Effector CD4-positive, alpha-beta T cell (primary cell): ENCODE measurements around the gene CD164.
"Not testable (repeated sequence)": the region's sequence is repeated elsewhere in the genome, so short reads cannot be mapped to it uniquely, and the experiment has no call there.

ENCODE experiments used
- DNase-seq: peaks from one replicate; pipeline ENCODE4 v3.0.0-alpha.2; 2020

CD164 gene

DNA sequence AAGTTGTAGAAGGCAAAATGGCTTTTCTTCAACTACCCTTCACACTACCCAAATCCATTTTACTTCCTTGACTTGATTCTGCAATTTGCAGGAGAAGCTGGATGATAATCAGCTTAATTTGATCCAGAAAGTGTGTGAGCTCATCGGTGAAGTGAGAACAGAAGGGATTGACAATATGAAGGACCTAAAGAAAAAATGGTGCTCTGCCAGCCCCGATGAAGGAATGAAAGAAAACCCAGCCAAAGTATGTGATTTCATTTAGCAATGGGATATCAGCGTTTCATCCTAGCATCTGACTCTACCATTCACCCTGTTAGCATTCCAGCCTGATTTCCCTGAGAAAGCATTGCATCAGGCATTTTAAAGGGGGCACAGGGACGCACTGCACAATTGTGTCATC, 41.5 kb downstream of the CD164 start:
- DNase-seq, result no peak

DNA sequence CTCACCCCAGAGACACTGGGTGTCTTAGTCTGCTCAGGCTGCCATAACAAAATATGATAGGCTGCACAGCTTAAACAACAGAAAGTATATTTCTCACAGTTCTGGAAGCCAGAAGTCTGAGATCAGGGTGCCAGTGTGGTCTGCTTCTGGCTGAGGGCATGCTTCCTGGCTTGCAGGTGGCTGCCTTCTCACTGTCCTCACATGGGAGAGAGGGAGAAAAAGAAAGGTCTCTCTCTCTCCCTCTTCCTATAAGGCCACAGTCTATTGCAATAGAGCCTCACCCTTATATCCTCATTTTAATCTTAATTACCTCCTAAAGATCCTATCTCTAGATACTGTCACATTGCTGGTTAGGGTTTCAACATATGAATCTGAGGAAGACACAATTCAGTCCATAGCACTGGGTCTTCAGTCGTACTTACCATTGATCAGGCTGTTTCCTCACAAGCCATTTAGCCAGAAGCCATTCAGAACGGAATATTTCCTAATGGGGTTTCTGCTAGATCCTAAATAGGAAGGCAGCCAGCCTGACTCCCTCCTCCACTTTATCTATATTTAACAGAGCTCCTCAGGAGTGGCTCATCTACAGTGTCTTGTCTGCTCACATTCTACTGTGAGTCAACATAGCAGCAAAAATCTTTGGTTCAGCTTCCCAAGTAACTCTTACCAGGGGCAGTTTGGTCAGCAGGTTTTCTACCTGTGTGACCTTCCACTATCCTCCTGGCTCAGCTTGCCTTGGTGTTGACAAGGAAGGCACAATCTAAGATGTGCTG, 42.2 kb downstream of the CD164 start:
- DNase-seq, result no peak

DNA sequence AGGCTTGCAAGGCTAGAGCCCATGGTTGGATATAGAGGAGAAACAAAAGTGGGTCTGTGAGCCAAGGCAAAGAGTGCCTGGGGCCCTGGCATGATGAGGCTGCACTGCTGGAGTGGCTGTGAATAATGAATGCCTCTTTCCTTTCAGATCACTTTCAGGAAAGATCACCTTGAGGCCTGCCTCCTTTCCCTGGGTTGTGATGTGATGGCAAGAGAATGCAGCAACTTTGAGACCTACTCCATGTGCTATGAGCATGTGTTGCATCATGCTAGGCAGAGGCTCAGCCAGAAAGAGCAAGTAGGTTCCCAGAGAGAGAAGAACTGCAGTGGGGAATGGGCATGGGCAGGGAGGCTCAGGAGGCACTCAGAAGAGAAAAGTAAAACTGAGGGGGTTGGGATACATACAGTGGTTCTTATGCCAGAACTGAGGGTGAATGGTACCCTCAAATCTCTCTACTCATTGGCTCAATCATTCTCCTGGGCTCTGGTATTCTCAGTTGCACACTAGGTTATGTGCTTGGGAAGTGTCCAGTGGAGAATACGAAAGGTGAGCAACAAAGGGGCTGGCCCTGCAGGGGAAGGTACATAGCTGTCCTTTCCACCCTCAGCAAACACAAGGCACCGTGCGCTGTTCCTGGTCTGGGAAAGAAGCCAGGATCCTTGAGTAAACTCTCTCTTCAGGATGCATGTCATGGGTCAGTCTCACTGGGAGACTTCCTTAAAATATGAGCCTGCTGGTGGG, 45.9 kb downstream of the CD164 start:
- no peak for DNase-seq

DNA sequence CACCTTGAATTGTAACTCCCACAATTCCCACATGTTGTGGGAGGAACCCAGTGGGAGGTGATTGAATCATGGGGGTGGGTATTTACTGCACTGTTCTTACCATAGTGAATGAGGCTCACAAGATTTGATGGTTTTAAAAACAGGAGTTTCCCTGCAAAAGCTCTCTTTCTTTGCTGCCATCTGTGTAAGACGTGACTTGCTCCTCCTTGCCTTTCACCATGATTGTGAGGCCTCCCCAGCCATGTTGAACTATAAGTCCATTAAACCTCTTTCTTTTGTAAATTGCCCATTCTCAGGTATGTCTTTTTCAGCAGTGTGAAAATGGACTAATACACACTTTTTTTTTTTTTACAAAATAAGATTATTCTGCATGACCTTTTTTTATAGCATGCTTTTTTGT, 48.4 kb downstream of the CD164 start:
- DNase-seq, result not testable (repeated sequence)

DNA sequence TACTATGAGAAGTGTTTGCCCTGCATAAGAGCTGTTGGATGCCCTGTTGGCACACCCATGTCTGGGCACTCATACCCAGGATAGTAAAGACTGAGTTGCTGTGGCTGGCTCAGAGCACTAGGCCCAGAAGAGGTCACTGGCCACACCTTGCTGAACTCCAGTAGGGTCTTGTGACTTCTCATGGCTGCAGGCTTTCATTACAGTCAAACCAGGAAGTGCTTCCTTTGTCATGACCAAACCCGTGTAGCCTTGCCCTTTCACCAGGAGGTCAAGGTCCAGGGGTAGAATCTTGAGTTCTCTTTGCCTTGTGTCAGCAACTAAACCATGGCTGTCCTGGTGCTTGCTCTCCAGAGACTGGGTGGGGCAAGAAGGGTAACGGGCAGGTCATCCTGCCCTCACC, 49.5 kb downstream of the CD164 start:
- no peak for DNase-seq

DNA sequence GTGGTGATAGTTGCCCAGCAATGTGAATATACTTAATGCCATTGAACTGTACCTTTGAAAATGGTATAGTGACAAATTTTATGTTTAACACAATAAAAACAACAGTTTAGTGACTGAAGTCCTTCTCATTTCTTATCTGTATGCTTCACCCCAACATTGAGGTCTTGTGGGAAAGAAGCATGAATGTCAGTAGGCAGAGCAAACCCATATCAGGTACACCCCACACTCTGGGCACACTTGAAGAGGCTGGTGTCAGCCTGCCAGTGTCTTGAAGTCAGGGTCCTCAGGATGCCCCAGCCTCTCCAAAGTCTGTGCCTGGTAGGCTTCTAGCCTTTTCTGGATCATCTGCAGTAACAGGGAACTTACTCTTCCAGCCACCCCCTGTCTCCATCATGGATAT, 51.2 kb downstream of the CD164 start:
- no peak for DNase-seq

DNA sequence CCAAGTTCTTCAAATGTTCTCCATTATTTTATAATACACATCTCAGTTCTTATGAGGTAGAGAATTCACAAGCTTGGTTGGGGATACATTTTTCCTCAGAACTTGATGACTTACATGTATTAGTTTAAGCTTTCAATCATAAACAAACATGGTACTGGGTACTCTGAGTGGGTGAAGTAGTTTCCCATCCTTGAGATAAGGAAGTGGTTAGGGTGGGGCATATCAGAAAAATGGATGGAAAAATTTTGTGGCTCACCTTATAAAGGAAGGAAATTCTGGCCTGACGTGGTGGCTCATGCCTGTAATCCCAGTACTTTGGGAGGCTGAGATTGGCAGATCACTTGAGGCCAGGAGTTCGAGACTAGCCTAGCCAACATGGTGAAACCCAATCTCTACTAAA, 52.0 kb downstream of the CD164 start:
- DNase-seq, result no peak

DNA sequence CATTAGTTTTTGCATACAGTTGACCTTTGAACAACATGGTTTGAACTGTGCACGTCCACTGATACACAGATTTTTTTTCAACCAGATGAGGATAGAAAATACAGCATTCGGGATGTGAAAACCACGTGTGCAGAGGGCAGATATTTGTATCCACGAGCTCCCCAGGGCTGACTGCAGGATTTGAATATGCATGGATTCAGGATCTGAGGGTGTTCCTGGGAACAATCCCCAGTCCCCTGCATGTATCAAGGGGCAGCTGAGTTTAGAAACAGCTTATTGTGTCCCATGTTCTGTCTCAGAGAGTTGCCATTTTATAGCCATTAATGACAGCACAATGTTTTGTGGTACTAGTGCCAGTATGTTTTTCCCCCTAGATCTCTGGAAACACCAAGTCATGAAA, 53.6 kb downstream of the CD164 start:
- no peak for DNase-seq

DNA sequence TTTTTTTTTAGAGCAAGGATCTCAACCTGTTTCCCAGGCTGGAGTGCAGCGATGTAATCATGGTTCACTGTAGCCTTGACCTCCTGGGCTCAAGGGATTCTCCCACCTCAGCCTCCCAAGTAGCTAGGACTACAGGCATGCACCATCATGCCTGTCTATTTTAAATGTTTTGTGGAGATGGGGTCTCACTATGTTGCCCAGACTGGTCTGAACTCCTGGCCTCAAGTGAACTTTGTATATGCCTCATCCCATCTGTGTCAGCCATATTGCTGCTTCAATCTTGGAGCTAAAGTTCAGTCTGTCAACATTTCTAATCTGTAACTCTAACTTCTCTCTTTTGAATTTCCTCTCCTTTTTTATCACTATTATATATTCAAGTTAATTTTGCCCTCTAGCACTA, 54.3 kb downstream of the CD164 start:
- no peak for DNase-seq

DNA sequence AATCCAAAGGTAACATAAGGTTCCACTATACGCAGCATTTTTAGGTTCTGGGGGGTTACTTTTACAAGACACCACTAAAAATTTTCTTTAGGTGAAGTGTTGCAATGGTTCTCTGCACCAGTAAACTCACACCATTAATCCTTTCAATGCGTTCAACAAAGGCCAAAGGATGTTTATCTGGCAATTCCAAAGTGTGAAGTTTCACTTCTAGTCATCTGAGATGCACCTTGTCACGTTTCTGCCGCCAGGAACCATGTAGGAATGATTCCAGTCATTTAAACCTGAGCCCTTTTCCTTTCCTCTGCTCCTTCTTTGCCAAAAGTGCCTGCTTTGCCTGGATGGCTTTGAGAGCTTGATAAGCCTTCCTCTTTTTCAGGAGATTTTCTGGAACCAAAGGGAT, 54.8 kb downstream of the CD164 start:
- DNase-seq, result no peak

DNA sequence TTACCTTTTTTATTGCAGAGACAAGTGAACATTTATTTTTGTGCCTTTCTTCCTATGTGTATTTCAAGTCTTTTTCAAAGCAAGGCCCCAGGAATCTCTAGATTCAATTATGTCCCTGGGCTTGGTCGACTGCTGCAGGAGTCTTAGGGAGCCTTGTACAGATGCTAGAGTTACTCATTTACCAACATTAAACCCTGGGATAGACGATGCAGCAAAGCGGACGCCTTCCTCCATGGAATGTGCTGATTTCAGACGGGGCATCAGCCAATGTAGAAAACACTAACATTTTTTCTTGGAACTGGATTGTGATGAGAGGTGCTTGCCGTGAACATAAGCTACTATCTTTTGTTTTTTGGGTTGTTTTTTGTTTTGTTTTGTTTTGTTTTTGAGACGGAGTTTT, 55.9 kb downstream of the CD164 start:
- no peak for DNase-seq

DNA sequence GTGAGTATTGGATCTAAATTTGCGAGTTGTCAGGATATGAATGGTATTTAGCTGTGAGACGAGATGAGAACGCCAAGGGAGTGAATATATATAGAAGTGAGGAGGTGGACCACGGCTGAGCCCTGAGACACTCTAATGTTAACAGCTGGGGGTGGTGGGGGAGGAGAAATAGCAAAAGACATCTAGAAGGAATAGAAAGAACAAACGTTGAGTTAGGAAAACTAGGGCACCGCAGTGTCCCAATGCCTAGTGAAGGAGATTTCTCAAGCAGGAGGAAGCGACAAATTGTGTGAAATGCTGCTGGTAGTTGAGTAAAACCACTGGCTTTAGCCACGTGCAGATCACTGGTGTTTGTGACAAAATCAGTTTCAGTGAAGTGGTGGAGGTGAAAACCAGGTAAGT, 56.9 kb downstream of the CD164 start:
- DNase-seq, result no peak

DNA sequence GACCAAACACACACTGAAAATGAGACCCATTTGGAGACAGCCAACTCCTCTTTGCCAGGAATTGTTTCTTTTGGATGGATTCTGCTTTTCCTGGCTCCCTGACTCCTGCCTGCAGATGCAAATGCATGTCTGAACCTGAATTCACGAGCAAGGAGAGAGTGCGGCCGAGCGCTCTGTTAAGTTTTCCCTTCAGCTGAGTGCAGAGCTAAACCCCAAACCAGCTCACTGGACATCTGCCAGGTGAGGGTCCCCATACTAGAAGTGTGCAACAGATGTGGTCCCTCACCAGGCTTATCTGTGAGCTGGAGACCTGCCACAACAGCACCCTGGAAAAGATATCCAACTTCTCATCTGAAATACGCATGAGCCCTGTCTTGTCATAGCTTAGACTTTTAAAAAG, 59.0 kb downstream of the CD164 start:
- no peak for DNase-seq

DNA sequence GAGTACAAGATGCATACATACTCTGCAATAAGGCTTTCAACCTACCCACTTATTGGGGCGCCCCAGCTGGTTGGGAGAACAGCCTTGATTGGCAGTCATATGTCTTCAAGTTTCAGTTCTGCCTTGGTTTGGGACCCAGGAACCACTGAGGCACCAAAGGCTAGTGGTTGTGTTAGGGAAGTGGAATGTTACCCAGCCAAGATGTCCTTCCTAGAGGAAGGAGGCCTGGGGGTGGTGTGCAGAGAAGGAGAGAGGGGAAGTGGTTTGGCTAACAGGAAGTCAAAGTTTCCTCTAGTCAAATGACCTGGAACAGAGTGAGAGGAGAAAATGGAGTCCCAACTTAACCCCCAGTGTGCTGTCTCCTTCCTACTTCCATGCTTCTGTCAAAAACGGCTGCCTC, 59.4 kb downstream of the CD164 start:
- no peak for DNase-seq

DNA sequence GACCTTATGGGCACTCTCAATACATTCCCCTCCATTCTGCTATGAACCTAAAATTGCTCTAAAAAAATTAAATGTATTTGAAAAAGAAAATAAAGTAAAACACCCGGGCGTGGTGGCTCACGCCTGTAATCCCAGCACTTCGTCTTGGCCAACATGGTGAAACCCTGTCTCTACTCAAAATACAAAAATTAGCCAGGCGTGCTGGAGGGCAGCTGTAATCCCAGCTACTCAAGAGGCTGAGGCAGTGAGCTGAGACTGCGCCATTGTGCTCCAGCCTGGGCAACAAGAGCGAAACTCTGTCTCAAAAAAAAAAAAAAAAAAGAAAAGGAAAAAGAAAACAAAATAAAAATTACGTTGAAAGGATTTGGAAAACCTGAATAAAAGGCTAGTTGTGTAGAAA, 60.5 kb downstream of the CD164 start:
- no peak for DNase-seq

DNA sequence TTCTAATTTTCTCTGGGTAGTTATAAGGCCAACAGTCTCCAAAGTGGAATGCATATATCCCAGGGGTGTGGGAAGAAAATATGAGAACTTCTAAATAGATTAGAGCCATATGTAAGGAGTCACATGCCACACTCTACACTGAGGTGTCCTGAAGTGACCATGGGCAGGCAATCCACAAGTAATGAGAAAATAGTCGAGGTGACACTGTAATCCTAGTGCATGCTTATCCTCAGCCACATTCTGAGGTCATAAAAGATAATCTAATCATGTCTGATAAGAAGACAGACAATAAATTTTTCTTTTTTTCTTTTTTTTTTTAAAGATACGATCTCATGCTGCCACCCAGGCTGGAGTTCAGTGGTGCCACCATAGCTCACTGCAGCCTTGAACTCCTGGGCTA, 62.2 kb downstream of the CD164 start:
- DNase-seq, result no peak

DNA sequence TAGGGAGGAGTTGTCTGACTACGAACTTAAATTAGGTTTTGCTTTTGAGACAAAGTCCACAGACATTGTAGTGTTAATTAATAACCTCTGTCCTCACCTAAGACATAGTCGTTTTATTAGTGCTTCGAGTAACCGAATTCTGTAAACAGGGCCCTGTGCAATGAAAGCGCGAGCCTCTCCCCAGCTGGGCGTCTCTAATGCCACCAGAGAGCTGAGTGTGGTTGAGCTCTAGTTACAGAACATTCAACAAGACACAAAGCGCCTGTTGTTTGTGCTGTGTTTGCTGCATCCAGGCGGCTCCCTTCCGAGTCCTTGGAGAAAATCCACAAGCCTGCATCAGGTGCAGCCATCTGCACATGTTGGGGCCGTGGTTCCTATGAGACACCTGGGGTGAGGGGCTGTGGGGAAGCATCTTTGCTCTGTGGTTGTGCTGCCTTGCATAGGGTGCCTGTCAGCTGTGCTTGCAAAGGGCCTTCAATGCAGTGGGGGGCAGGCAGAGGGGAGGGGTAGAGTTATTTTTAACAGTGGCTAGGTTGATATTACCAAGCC, 63.9 kb downstream of the CD164 start:
- DNase-seq, result no peak

DNA sequence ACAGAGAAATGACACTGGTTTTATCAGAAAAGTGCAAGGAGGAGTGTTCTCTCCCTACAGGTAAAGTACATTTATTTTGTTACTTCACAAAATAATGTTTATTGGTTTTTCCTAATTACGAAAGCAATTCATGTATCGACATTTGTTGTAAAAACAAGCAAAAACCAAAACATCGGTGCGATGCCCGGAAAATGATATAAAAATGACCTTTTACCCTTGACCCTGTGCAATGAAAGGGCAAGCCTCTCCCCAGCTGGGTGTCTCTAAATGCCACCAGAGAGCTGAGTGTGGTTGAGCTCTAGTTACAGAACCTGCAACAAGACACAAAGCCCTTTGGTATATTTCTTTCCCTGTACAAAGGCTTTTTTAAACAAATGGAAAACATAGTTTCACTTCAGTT, 65.4 kb downstream of the CD164 start:
- DNase-seq, result no peak
